Measurements from ENCODE around the gene CEMIP. TPM values are rescaled to one million over a fixed set of nuclear protein-coding genes. Genes with fewer than 3 reads are reported as not detected.

CEMIP gene
- polyA plus RNA-seq, 3 donors from 2014 or later: 0.08 TPM; not detected in 2

- no peak overlapping the region for H3K27ac Mint-ChIP-seq
- H3K36me3 Mint-ChIP-seq: no peaks in the 10 kb centered on the region
- no peak overlapping the region for H3K4me3 Mint-ChIP-seq
- DNase-seq: no peak
- H3K27me3 Mint-ChIP-seq (ENCODE audit: low read depth in 3 of 3): peaks cover 0 to 5% (median 5%) of the 10 kb centered on the region in 3 donors
- H3K4me1 Mint-ChIP-seq: no peaks in the 10 kb centered on the region
- no peaks in the 10 kb centered on the region for H3K9me3 Mint-ChIP-seq
These were observed 22.9 kb downstream of the CEMIP start for GRCh38 chr15:80801891-80802680.

- H3K36me3 Mint-ChIP-seq: no peaks in the 10 kb centered on the region
- DNase-seq: no peak
- H3K4me1 Mint-ChIP-seq: no peaks in the 10 kb centered on the region
- H3K9me3 Mint-ChIP-seq: no peaks in the 10 kb centered on the region
- no peak overlapping the region for H3K4me3 Mint-ChIP-seq
- peaks cover 2 to 6% (median 5%) of the 10 kb centered on the region in 3 donors for H3K27me3 Mint-ChIP-seq (ENCODE audit: low read depth in 3 of 3)
- no peak overlapping the region for H3K27ac Mint-ChIP-seq
These were observed 24.7 kb downstream of the CEMIP start for GRCh38 chr15:80803580-80804525.

GRCh38 chr15:80804970-80805495 lies 25.9 kb downstream of the CEMIP start:
- no peaks in the 10 kb centered on the region for H3K36me3 Mint-ChIP-seq
- peaks cover 4 to 8% (median 5%) of the 10 kb centered on the region in 3 donors for H3K27me3 Mint-ChIP-seq (ENCODE audit: low read depth in 3 of 3)
- DNase-seq: no peak
- no peak overlapping the region for H3K4me3 Mint-ChIP-seq
- no peaks in the 10 kb centered on the region for H3K4me1 Mint-ChIP-seq
- no peak overlapping the region for H3K27ac Mint-ChIP-seq
- H3K9me3 Mint-ChIP-seq: no peaks in the 10 kb centered on the region

DNA sequence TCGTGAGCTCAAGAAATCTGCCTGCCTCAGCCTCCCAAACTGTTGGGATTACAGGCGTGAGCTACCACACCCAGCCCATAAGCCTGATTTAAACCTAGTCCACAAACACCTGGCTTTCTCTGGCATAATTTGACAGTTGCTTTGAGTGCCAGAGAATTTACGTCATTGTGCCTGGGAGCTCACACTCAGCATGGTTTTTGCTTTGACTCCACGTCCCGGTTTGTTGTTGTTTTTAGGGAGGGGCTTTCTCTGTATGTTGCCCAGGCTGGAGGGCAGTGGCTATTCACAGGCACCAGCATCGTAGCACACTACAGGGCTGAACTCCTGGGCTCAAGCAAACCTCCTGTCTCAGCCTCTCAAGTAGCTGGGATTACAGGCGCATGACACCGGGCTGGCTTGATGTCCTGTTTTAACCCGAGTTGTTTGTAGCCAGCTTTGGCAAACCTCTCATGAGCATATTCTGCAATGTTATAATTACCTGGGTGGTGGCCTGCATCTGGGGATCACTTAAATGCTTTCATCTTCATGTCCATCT lies 32.7 kb downstream of the CEMIP start:
- no peaks in the 10 kb centered on the region for H3K36me3 Mint-ChIP-seq
- no peak for DNase-seq

GRCh38 chr15:80815106-80815505 lies 35.9 kb downstream of the CEMIP start:
- Mint-ChIP-seq H3K27me3 (ENCODE audit: low read depth in 3 of 3) (peaks cover 2 to 8% (median 3%) of the 10 kb centered on the region in 3 donors), H3K4me1 (no peaks in the 10 kb centered on the region), H3K9me3 (no peaks in the 10 kb centered on the region), H3K4me3 (no peak overlapping the region), H3K36me3 (no peaks in the 10 kb centered on the region), H3K27ac (no peak overlapping the region)
- DNase-seq: no peak

More for the DNA sequence above, 32.7 kb downstream of the CEMIP start:
- peaks cover 3 to 9% (median 6%) of the 10 kb centered on the region in 3 donors for H3K27me3 Mint-ChIP-seq (ENCODE audit: low read depth in 3 of 3)
- H3K27ac Mint-ChIP-seq: no peak overlapping the region
- no peaks in the 10 kb centered on the region for H3K9me3 Mint-ChIP-seq
- H3K4me1 Mint-ChIP-seq: no peaks in the 10 kb centered on the region
- H3K4me3 Mint-ChIP-seq: no peak overlapping the region

DNA sequence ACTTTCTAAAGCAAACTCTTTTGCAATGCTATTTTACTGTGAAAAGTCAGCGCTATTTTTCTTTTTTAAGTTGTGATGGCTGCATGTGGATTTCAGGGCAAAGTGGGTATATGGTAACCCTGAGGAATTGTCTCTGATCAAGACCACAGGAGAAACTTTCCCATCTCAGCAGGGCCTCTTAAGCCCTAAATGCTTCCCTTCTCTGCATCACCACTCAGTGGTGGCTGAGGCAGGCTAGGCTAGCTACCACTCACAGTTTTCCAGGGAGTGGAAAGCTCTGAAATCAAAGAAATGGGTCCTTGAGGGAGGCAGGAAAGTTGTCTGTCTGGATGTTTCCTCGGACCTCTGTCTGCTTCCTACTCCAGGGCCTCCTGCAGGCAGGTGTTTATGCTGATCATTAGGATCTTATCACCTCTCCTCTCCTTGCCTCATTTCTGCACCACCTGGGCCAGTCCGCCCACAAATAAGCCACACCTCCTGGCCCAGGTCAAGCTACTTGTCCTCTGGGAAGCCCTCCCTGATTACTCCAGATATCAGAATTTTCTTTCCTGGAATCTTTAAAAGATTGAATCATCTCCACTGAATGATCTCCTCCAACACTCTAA lies 37.0 kb downstream of the CEMIP start:
- H3K36me3 Mint-ChIP-seq: peaks cover 0 to 2% (median 0%) of the 10 kb centered on the region in 3 donors
- H3K4me3 Mint-ChIP-seq: no peak overlapping the region
- no peaks in the 10 kb centered on the region for H3K9me3 Mint-ChIP-seq
- no peak overlapping the region for H3K27ac Mint-ChIP-seq
- H3K4me1 Mint-ChIP-seq: no peaks in the 10 kb centered on the region
- peaks cover 2 to 4% (median 3%) of the 10 kb centered on the region in 3 donors for H3K27me3 Mint-ChIP-seq (ENCODE audit: low read depth in 3 of 3)
- DNase-seq: no peak

- Mint-ChIP-seq H3K4me3 (no peak overlapping the region), H3K9me3 (no peaks in the 10 kb centered on the region), H3K4me1 (no peaks in the 10 kb centered on the region), H3K27me3 (ENCODE audit: low read depth in 3 of 3) (peaks cover 2 to 4% (median 3%) of the 10 kb centered on the region in 3 donors), H3K36me3 (peaks cover 0 to 3% (median 0%) of the 10 kb centered on the region in 3 donors), H3K27ac (no peak overlapping the region)
- DNase-seq: no peak
These were observed 37.8 kb downstream of the CEMIP start for GRCh38 chr15:80816936-80817335.

- H3K27me3 Mint-ChIP-seq (ENCODE audit: low read depth in 3 of 3): peaks cover 1 to 4% (median 3%) of the 10 kb centered on the region in 3 donors
- no peaks in the 10 kb centered on the region for H3K4me1 Mint-ChIP-seq
- no peak for DNase-seq
- no peak overlapping the region for H3K27ac Mint-ChIP-seq
- H3K4me3 Mint-ChIP-seq: no peak overlapping the region
- no peaks in the 10 kb centered on the region for H3K9me3 Mint-ChIP-seq
- peaks cover 0 to 3% (median 0%) of the 10 kb centered on the region in 3 donors for H3K36me3 Mint-ChIP-seq
These were observed 38.7 kb downstream of the CEMIP start for GRCh38 chr15:80817901-80818300.

DNA sequence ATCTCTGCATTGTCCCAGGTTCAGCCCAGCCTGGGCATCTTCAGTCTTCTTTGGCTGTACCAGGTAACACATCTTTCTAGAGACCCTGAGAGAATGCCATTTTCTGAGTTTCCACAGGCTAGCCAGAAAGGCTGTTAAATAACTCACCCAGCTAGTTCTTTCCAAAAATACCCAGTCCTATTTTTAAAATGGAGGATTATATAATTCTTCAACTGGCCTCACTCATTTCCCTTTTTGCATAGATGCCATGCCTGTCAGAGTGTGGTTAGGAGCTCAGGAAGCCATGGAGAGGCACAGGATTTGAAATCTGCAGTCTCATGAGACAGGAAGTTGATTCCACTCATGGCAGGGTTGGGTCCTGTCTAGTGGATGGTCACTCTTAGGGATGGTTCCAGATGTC lies 39.8 kb downstream of the CEMIP start:
- H3K4me1 Mint-ChIP-seq: no peaks in the 10 kb centered on the region
- peaks cover 0 to 3% (median 0%) of the 10 kb centered on the region in 3 donors for H3K36me3 Mint-ChIP-seq
- no peaks in the 10 kb centered on the region for H3K9me3 Mint-ChIP-seq
- no peak for DNase-seq
- no peak overlapping the region for H3K4me3 Mint-ChIP-seq
- H3K27ac Mint-ChIP-seq: no peak overlapping the region
- peaks cover 1 to 4% (median 3%) of the 10 kb centered on the region in 3 donors for H3K27me3 Mint-ChIP-seq (ENCODE audit: low read depth in 3 of 3)

GRCh38 chr15:80820092-80820491 lies 40.9 kb downstream of the CEMIP start:
- Mint-ChIP-seq H3K4me1 (no peaks in the 10 kb centered on the region), H3K27me3 (ENCODE audit: low read depth in 3 of 3) (peaks cover 1 to 4% (median 3%) of the 10 kb centered on the region in 3 donors), H3K36me3 (peaks cover 0 to 3% (median 0%) of the 10 kb centered on the region in 3 donors), H3K27ac (no peak overlapping the region), H3K9me3 (no peaks in the 10 kb centered on the region), H3K4me3 (no peak overlapping the region)
- DNase-seq: no peak

- H3K27ac Mint-ChIP-seq: no peak overlapping the region
- H3K36me3 Mint-ChIP-seq: peaks cover 0 to 3% (median 0%) of the 10 kb centered on the region in 3 donors
- no peaks in the 10 kb centered on the region for H3K4me1 Mint-ChIP-seq
- no peaks in the 10 kb centered on the region for H3K9me3 Mint-ChIP-seq
- H3K27me3 Mint-ChIP-seq (ENCODE audit: low read depth in 3 of 3): peaks cover 1 to 2% (median 1%) of the 10 kb centered on the region in 3 donors
- no peak overlapping the region for H3K4me3 Mint-ChIP-seq
- no peak for DNase-seq
These were observed 43.1 kb downstream of the CEMIP start for GRCh38 chr15:80822256-80822655.

- H3K27ac Mint-ChIP-seq: no peak overlapping the region
- H3K4me3 Mint-ChIP-seq: no peak overlapping the region
- no peaks in the 10 kb centered on the region for H3K9me3 Mint-ChIP-seq
- H3K36me3 Mint-ChIP-seq: peaks cover 0 to 3% (median 0%) of the 10 kb centered on the region in 3 donors
- H3K27me3 Mint-ChIP-seq (ENCODE audit: low read depth in 3 of 3): peaks cover 1 to 2% (median 1%) of the 10 kb centered on the region in 3 donors
- no peaks in the 10 kb centered on the region for H3K4me1 Mint-ChIP-seq
- DNase-seq: no peak
These were observed 43.5 kb downstream of the CEMIP start for GRCh38 chr15:80822676-80823075.

- no peak for DNase-seq
- peaks cover 0 to 2% (median 1%) of the 10 kb centered on the region in 3 donors for H3K27me3 Mint-ChIP-seq (ENCODE audit: low read depth in 3 of 3)
- H3K4me1 Mint-ChIP-seq: no peaks in the 10 kb centered on the region
- no peaks in the 10 kb centered on the region for H3K9me3 Mint-ChIP-seq
- H3K27ac Mint-ChIP-seq: no peak overlapping the region
- H3K4me3 Mint-ChIP-seq: no peak overlapping the region
- peaks cover 0 to 3% (median 0%) of the 10 kb centered on the region in 3 donors for H3K36me3 Mint-ChIP-seq
These were observed 44.0 kb downstream of the CEMIP start for GRCh38 chr15:80823120-80823519.

All from immature natural killer cell (primary cell).